MM.1S (cell line): ENCODE measurements around the gene FBLN2.

ENCODE experiments used
- CTCF ChIP-seq: fragments of 300-600 bp; sonication (generic); IDR thresholded peaks from 2 replicates; pipeline ENCODE4 v1.5.1; 2016; ENCODE audit warnings: antibody characterized with exemption, low read length, mixed read lengths
- EZH2 ChIP-seq: fragments of 300-600 bp; sonication (generic); optimal IDR thresholded peaks from 2 replicates; pipeline ENCODE3; 2017; ENCODE audit warnings: low read depth, mild to moderate bottlenecking, antibody characterized with exemption, low read length, mixed read lengths

GRCh38 chr3:13571831-13572750, 23.2 kb downstream of the FBLN2 start:
- TF ChIP-seq CTCF (no peak), EZH2 (no peak)
